ENCODE measurements around the gene PSMA7.

PSMA7 gene

GRCh38 chr20:62143081-62143956 is at the start of gene PSMA7, which contains the start of gene SS18L1:
Gene PSMA7, minus strand, starts transcription at chr20:62143394. Its CDS starts 91 bp downstream, at chr20:62143303.
Gene SS18L1, plus strand, starts transcription at chr20:62143769. Its CDS starts 52 bp downstream, at chr20:62143821.
- DNase-seq (ENCODE audit: low spot score), result peak; percentile 90

GRCh38 chr20:62192635-62193034 is 49.4 kb upstream of the PSMA7 start:
- DNase-seq (ENCODE audit: low spot score), result no peak

DNA sequence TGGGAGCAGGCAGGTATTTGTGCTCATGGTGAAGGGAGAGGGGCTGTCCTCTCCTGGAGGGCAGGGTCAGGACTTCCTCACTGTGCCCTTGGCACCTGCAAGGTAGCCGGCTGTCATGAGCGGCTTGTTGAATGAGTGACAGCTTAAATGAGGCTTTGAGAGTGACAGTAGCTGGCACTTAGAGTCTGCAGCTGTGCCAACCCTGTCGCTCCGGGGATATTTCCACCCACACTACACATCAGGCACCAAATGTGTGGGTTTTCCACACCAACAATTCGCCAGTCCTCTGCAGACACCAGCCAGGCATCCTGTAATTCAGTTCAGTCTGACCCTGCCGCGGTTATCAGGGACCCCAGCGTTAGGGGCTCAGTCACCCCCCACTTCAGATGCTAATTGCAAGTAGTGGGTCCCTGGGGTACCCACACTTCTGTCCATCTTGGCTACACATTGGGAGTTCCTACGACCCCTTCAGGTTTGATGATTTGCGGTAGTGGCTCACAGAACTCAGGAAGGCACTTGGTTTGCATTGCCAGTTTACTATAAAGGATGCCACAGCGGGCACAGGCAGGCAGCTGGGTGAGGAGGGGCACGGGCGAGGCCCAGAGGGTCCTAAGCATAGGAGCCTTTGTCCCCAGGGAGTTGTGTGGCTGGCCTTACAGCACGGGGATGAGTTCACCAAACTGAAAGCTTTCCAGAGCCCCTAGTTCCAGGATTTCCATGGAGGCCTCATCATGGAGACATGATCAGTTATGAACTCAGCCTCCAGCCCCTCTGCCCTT is 48.8 kb upstream of the PSMA7 start:
- DNase-seq (ENCODE audit: low spot score), result no peak

- DNase-seq (ENCODE audit: low spot score), result no peak
Measured at GRCh38 chr20:62190639-62191411, 47.6 kb upstream of the PSMA7 start.

DNA sequence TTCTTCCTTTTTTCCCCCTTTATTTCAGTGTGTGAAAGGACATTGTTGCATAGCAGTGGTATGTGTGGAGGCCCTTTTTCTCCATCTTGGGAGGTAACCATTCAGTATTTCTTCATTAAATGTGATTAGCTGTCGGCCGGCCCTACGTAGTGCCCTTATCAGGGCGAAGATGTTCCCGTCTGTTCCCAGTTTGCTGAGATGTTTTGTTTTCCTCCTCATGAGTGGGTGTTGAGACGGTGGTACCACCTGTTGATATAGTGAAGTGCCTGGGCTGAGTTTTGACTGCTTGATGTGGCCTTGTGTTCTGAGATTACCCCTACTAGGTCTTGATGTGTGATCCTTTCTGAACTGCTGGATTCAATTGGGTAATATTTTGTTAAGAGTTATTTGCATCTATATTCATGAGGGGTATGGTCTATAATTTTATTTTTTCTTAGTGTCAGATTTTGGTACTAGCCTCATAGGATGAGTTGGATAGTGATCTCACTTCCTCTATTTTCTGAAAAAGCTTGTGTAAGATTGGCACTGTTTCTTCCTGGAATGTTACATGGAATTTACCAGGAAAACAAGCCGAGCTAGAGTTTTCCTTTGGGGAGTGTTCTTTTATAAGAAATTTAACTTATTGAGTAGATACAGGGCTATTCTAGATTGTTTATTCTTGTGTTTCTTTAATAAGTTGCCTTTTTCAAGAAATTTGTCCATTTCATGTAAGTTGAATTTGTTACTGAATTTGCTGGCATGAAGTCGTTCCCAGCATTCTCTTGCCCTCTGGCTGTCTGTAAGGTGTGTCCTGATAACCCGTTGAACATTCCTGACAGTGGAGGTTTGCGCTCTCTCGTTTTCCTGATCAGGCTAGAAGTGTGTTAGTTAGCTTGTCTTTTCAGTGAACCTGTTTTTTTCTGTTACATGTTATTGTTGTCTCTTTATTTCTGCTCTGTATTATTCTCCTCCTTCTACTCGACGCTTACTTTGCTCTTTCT is 44.0 kb upstream of the PSMA7 start:
- no peak for DNase-seq (ENCODE audit: low spot score)

DNA sequence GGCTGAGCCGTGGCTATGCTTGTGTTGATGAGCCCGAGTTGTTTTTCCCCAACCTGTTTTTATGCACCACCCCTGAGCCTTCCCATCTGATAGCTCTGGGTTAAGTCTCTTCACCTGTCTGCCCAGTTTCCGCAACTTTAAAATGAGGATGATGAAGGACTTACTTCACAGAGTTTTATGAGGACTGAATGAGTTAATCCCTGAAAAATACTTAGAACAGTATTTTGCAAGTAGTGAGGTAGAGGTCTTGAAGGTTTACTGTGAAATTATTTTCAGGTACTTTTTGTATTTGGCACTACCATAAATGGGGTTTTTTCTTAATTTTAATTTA is 42.9 kb upstream of the PSMA7 start:
- DNase-seq (ENCODE audit: low spot score), result no peak

DNA sequence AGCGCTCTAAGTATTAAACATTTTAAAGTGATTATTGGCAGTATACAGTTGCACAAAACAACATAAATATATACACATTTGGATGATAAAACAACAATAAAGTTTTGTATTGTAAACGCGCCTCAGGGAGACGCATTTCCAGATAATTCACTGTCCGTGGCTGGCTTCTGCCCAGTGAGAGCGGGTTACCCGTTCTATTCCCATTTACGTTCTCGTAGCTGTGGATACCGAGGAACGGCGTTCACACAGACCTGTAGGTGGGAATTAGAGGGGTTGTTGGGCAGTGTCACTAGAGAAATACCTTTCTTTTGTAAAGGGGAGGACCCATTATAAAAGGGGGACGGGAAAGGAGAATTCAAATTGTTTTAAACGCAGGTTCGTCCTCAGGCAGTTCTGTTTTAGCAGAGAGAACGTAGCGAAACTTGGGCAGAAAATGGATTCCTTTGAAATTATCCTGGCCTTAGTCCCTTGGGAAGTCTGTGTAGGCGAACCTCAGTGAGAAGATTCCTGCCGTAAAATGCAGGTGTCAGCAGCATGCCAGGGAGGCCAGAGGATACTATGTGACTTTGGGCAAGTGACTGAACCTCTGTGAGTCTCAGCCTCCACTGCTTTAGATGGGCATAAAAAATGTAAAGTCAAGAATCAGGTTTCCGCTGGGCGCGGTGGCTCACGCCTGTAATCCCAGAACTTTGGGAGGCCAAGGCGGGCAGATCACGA is 40.4 kb upstream of the PSMA7 start:
- DNase-seq (ENCODE audit: low spot score), result no peak

DNA sequence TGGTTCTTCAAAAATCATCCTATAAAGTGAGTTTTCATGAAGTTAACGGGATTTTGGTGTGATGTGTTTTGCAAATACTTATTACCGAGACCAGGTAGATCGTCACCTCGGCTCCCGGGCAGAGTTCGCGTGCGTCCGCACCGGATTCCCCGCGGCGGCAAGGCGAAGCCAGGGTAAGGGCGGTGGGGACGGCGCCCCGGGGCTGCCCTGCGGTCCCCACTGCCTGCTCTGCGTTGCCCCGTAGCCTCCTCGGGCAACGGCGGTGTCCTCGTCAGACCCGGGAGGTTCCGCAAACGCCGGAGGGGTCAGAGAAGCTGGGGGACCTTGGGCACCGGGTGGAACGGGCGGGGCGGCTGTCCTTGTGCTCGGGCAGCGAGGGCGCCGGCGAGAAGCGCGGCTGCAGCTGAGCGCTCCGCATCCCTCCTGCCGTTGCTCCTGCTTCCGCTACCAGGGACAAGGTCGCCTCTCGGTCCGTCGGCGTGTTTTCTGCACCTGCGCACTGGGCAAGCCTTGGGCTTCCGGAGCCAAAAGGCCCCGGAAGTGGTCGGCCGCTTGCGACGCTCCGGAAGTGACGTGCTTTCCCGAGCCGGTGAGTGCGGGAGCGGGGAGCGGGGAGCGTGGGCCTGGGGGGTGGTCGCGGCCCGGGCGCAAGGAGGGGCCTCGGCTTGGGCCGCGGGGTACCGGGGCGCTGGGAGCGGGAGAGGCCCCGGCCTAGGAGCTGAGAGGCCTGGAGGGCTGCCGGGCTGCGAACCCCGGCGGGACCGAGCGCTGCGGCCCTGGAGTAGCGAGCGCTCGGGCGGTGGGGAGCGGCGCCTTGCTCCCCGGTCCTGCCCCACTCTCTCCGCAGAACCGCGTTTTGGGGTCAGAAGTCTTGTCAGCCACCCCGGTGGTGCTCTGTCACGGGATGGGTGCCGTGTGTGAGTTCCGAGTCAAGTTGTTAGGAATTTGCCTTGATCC is 39.6 kb upstream of the PSMA7 start, which contains the start of gene MTG2:
Gene MTG2, plus strand, starts transcription at position 560 of the 957 bp plus-strand sequence. CDS start 10,393 bp downstream, outside the sequence.
- DNase-seq (ENCODE audit: low spot score), result peak; percentile 92

DNA sequence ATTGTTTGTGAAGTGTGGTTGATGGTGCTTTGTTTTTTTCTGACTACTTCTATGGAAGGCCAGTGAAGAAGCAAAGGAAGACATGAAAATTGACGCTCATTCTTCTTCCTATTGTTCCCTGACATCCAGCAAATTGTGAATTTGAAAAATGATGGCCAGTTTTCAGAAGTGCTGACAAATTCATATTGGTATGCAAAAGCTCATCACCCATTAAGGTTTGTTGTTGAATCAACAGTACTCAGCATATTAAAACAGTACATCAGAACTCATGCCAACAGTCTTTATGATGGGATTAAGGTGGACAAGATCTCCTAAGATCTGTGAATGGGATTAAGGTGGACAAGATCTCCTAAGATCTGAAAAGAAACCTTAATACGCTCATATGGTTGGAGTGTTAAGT is 38.6 kb upstream of the PSMA7 start:
- no peak for DNase-seq (ENCODE audit: low spot score)

DNA sequence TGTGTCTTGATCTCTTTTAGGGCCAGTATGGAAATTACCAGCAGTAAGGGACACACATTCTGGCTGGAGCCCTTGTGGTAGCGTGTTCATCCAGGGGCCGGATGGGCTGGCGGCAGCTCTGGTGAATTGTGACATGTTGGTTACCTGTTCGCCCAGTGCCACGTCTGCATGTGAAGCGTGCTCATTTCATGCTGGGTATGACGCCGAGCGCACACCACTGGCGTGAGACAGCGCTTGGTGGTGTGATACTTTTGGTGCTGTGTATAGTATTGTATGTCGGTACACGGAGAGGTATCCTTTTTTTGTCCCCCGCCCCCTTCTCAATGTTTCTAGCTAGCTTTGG is 35.9 kb upstream of the PSMA7 start:
- no peak for DNase-seq (ENCODE audit: low spot score)

GRCh38 chr20:62178316-62179161 is 35.3 kb upstream of the PSMA7 start:
- DNase-seq (ENCODE audit: low spot score), result no peak

- DNase-seq (ENCODE audit: low spot score), result no peak
Measured at GRCh38 chr20:62177307-62177706, 34.1 kb upstream of the PSMA7 start.

DNA sequence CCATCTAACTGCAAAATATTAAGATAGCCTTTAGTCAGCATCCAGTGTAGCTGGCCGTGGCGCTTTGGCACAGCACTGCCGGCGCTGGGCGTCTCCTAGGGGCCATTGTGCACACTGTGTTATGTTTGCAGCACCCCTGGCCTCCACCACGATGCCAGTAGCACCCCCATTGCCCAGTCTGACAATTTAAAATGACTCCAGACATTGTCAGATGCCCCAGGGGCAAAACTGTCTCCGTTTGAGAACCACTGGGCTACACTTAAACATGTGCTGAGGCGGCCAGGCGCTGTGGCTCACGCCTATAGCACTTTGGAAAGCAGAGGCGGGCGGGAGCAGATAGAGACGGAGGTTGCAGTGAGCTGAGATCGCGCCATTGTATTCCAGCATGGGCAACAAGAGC is 33.7 kb upstream of the PSMA7 start:
- no peak for DNase-seq (ENCODE audit: low spot score)

DNA sequence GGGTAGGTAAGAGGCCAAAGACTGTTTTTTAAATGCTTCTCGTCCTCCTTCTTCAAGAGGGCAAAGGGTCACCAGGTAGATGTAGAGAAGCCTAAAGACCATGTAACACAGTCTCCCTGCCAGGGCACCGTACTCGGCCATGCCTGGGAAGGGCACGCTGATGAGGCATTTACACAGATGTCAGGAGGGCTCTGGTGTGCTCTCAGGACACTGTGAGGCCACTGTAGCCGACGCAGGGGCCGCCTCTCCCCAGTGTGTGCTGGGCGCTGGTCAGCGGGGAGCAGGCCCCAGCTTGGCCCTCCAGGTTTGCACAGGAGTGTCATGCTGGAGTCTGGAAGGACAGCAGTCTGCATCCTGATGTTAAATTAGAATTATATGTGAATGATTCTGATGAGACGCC is 32.5 kb upstream of the PSMA7 start:
- DNase-seq (ENCODE audit: low spot score), result no peak

DNA sequence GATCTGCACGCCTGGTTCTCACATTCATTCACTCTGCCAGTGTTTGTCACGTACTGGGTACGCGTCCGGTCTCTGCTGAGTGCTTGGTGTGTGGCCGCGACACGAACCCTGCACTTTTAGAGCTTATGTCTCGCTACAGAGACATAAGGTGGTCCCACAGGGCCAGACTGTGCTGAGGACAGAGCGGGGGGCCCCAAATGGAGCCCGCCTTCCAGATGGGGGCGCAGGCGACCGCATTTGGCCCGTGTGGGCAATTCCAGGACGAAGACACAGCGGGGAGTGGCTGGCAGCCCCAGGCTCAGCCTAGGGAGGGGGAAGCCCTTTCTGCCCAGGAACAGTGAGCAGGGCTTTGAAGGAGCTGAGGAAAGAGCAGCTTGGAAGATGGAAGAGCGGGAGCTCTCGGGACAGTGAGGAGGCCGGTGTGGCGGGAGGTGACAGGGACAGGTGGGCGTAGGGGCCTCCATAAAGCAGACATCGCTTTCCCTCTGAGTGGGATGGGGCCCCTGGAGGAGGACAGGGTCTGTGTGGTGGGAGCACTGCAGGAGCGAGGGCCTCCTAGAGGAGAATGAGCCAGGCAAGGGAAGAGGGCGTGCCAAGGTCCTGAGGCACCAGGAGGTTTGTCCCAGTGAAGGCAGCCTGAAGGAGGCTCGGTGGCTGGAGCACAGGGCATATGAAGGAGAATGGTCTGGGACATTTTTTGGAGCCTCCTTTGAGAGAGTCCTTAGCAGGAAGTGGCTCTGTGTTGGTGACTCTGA is 31.9 kb upstream of the PSMA7 start:
- no peak for DNase-seq (ENCODE audit: low spot score)

DNA sequence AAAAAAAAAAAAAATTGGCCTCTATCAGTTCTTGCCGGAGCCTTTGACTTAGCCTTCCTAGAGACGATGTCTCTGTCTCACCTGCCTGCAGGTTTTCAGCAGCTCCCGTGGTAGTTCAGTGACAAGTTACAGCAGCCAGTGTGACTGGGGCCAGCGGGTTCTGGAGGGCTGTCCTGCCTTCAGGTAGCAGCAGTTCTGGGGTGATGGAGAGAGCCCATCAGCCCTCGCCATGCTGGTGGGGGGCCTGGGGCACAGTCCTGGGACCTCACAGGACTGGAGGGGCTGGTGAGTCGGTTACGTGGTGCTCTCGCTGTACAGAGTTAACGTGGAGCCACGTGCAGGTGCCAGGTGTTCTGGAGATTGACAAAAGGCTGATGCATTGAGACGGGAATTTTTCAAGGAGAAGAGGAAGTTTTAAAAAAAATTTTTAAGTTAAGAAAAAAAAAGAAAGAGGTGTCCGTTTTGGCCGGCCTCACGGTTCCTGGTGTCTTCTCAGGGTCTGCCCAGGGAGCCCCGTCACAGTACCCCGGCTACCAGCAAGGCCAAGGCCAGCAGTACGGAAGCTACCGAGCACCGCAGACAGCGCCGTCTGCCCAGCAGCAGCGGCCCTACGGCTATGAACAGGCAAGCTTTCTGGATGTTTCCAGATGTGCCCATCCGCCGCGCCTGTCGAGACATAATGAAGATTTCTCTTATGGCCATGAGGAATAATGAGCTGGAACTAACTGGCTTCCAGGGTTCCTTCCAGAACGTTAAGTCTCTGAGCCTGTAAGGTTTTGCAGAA is 31.0 kb upstream of the PSMA7 start:
- no peak for DNase-seq (ENCODE audit: low spot score)

- DNase-seq (ENCODE audit: low spot score), result no peak
Measured at GRCh38 chr20:62172666-62173065, 29.5 kb upstream of the PSMA7 start.

Measured in globus pallidus (tissue), 1 donor.